Measurements from ENCODE around the gene KBTBD6. TPM values are rescaled to one million over a fixed set of nuclear protein-coding genes. Genes with fewer than 3 reads are reported as not detected.
"Not testable (repeated sequence)": the region's sequence is repeated elsewhere in the genome, so short reads cannot be mapped to it uniquely, and the experiment has no call there.

Gene KBTBD6
- total RNA-seq: 1 to 10 TPM; 3.6 to 4.2 TPM

GRCh38 chr13:41132512-41133152 lies at the start of gene KBTBD6:
KBTBD6 (minus strand) TSS chr13:41132802; CDS start chr13:41132511, 291 bp downstream.
- DNase-seq: peak; percentile 98
- Mint-ChIP-seq H3K4me3 (peak within 1 kb of the TSS; percentile 92), H3K9me3 (no peaks in the 10 kb centered on the region), H3K36me3 (peaks cover 4% of the 10 kb centered on the region), H3K27ac (peak within 1 kb of the TSS; percentile 86), H3K4me1 (ENCODE audit: low read depth) (peaks cover 43% of the 10 kb centered on the region), H3K27me3 (no peaks in the 10 kb centered on the region)
- intact Hi-C loops (cut with micrococcal nuclease): loop anchor here (1.0 to 5.0 kb wide), 7 partner anchors 45 to 355 kb away; partner anchors contain the start of genes KBTBD7, MTRF1, NAA16 and WBP4
- ChIA-PET CTCF (interaction anchor here (1.0 kb wide), 1 partner anchor 222 kb away, joined by 3 read pairs; no protein-coding TSS in a partner anchor), POLR2A (interaction anchor here (1.0 kb wide), 2 partner anchors 62 to 71 kb away, joined by 3 read pairs; partner anchors contain the start of genes KBTBD7 and WBP4)

GRCh38 chr13:41182231-41182630 lies 49.6 kb upstream of the KBTBD6 start:
- ChIA-PET CTCF (no interaction called here), POLR2A (no interaction called here)
- Mint-ChIP-seq H3K4me1 (ENCODE audit: low read depth) (peaks cover 17% of the 10 kb centered on the region), H3K9me3 (no peaks in the 10 kb centered on the region), H3K27me3 (no peaks in the 10 kb centered on the region), H3K4me3 (no peak overlapping the region), H3K36me3 (no peaks in the 10 kb centered on the region), H3K27ac (no peak overlapping the region)
- intact Hi-C loops (cut with micrococcal nuclease): no loop called here
- no peak for DNase-seq

- ChIA-PET CTCF (interaction anchor here (0.5 kb wide), 1 partner anchor 207 kb away, joined by 3 read pairs; no protein-coding TSS in a partner anchor), POLR2A (no interaction called here)
- H3K36me3 Mint-ChIP-seq: peaks cover 11% of the 10 kb centered on the region
- H3K9me3 Mint-ChIP-seq: peaks cover 17% of the 10 kb centered on the region
- H3K4me3 Mint-ChIP-seq: no peak overlapping the region
- H3K4me1 Mint-ChIP-seq (ENCODE audit: low read depth): peaks cover 17% of the 10 kb centered on the region
- peak overlapping the region; percentile 52 for H3K27ac Mint-ChIP-seq
- intact Hi-C loops (cut with micrococcal nuclease): loop anchor here (1.0 to 5.0 kb wide), 2 partner anchors 15 to 47 kb away; partner anchors contain the start of genes KBTBD6 and KBTBD7
- no peaks in the 10 kb centered on the region for H3K27me3 Mint-ChIP-seq
- no peak for DNase-seq
Measured at GRCh38 chr13:41179593-41180250, 47.1 kb upstream of the KBTBD6 start.

- intact Hi-C loops (cut with micrococcal nuclease): loop anchor here (5.0 kb wide), 1 partner anchor 46 kb away; the partner anchor contains the start of gene KBTBD6
- Mint-ChIP-seq H3K4me1 (ENCODE audit: low read depth) (peaks cover 17% of the 10 kb centered on the region), H3K27me3 (no peaks in the 10 kb centered on the region), H3K36me3 (peaks cover 11% of the 10 kb centered on the region), H3K4me3 (no peak overlapping the region), H3K9me3 (peaks cover 19% of the 10 kb centered on the region), H3K27ac (no peak overlapping the region)
- ChIA-PET POLR2A (no interaction called here), CTCF (no interaction called here)
- no peak for DNase-seq
Measured at GRCh38 chr13:41178040-41178439, 45.4 kb upstream of the KBTBD6 start.

GRCh38 chr13:41177616-41178015 lies 45.0 kb upstream of the KBTBD6 start:
- ChIA-PET POLR2A (no interaction called here), CTCF (no interaction called here)
- Mint-ChIP-seq H3K27me3 (no peaks in the 10 kb centered on the region), H3K27ac (no peak overlapping the region), H3K4me1 (ENCODE audit: low read depth) (peaks cover 17% of the 10 kb centered on the region), H3K36me3 (peaks cover 13% of the 10 kb centered on the region), H3K9me3 (peaks cover 21% of the 10 kb centered on the region), H3K4me3 (no peak overlapping the region)
- DNase-seq: no peak
- intact Hi-C loops (cut with micrococcal nuclease): loop anchor here (5.0 kb wide), 1 partner anchor 45 kb away; the partner anchor contains the start of gene KBTBD6

GRCh38 chr13:41175576-41175975 lies 43.0 kb upstream of the KBTBD6 start:
- intact Hi-C loops (cut with micrococcal nuclease): loop anchor here (5.0 kb wide), 1 partner anchor 43 kb away; the partner anchor contains the start of gene KBTBD6
- H3K27ac Mint-ChIP-seq, H3K4me3 Mint-ChIP-seq, H3K27me3 Mint-ChIP-seq, DNase-seq, POLR2A ChIA-PET, CTCF ChIA-PET: not testable (repeated sequence)
- H3K4me1 Mint-ChIP-seq (ENCODE audit: low read depth): peaks cover 17% of the 10 kb centered on the region
- peaks cover 21% of the 10 kb centered on the region for H3K9me3 Mint-ChIP-seq
- peaks cover 15% of the 10 kb centered on the region for H3K36me3 Mint-ChIP-seq

- H3K9me3 Mint-ChIP-seq: no peaks in the 10 kb centered on the region
- intact Hi-C loops (cut with micrococcal nuclease): no loop called here
- no peak for DNase-seq
- H3K27me3 Mint-ChIP-seq: no peaks in the 10 kb centered on the region
- ChIA-PET POLR2A (no interaction called here), CTCF (no interaction called here)
- H3K4me1 Mint-ChIP-seq (ENCODE audit: low read depth): no peaks in the 10 kb centered on the region
- H3K4me3 Mint-ChIP-seq: no peak overlapping the region
- H3K27ac Mint-ChIP-seq: no peak overlapping the region
- H3K36me3 Mint-ChIP-seq: no peaks in the 10 kb centered on the region
Measured at GRCh38 chr13:41162151-41162550, 29.5 kb upstream of the KBTBD6 start.

- H3K4me3 Mint-ChIP-seq: no peak overlapping the region
- intact Hi-C loops (cut with micrococcal nuclease): no loop called here
- DNase-seq: no peak
- no peaks in the 10 kb centered on the region for H3K9me3 Mint-ChIP-seq
- CTCF ChIA-PET: no interaction called here
- POLR2A ChIA-PET: no interaction called here
- no peaks in the 10 kb centered on the region for H3K36me3 Mint-ChIP-seq
- no peaks in the 10 kb centered on the region for H3K27me3 Mint-ChIP-seq
- H3K4me1 Mint-ChIP-seq (ENCODE audit: low read depth): no peaks in the 10 kb centered on the region
- no peak overlapping the region for H3K27ac Mint-ChIP-seq
Measured at GRCh38 chr13:41159174-41159573, 26.6 kb upstream of the KBTBD6 start.

GRCh38 chr13:41157048-41157717 lies 24.6 kb upstream of the KBTBD6 start:
- H3K9me3 Mint-ChIP-seq: peaks cover 6% of the 10 kb centered on the region
- H3K4me1 Mint-ChIP-seq (ENCODE audit: low read depth): no peaks in the 10 kb centered on the region
- H3K36me3 Mint-ChIP-seq: peaks cover 3% of the 10 kb centered on the region
- no peak overlapping the region for H3K27ac Mint-ChIP-seq
- no peak for DNase-seq
- H3K4me3 Mint-ChIP-seq: no peak overlapping the region
- intact Hi-C loops (cut with micrococcal nuclease): no loop called here
- POLR2A ChIA-PET: no interaction called here
- CTCF ChIA-PET: no interaction called here
- H3K27me3 Mint-ChIP-seq: no peaks in the 10 kb centered on the region

GRCh38 chr13:41156620-41157019 lies 24.0 kb upstream of the KBTBD6 start:
- CTCF ChIA-PET: interaction anchor here (0.6 kb wide), 1 partner anchor 64 kb away, joined by 3 read pairs; no protein-coding TSS in a partner anchor
- H3K4me3 Mint-ChIP-seq: no peak overlapping the region
- peaks cover 9% of the 10 kb centered on the region for H3K36me3 Mint-ChIP-seq
- no peaks in the 10 kb centered on the region for H3K4me1 Mint-ChIP-seq (ENCODE audit: low read depth)
- peaks cover 11% of the 10 kb centered on the region for H3K9me3 Mint-ChIP-seq
- intact Hi-C loops (cut with micrococcal nuclease): no loop called here
- no peak for DNase-seq
- POLR2A ChIA-PET: no interaction called here
- H3K27ac Mint-ChIP-seq: no peak overlapping the region
- H3K27me3 Mint-ChIP-seq: no peaks in the 10 kb centered on the region

GRCh38 chr13:41154042-41154441 lies 21.4 kb upstream of the KBTBD6 start:
- Mint-ChIP-seq H3K36me3 (peaks cover 35% of the 10 kb centered on the region), H3K4me1 (ENCODE audit: low read depth) (no peaks in the 10 kb centered on the region), H3K9me3 (peaks cover 37% of the 10 kb centered on the region), H3K27me3 (no peaks in the 10 kb centered on the region), H3K27ac (no peak overlapping the region), H3K4me3 (no peak overlapping the region)
- intact Hi-C loops (cut with micrococcal nuclease): no loop called here
- no peak for DNase-seq
- ChIA-PET POLR2A (no interaction called here), CTCF (no interaction called here)

GRCh38 chr13:41152005-41152404 lies 19.4 kb upstream of the KBTBD6 start:
- POLR2A ChIA-PET: no interaction called here
- Mint-ChIP-seq H3K27me3 (no peaks in the 10 kb centered on the region), H3K27ac (no peak overlapping the region), H3K36me3 (peaks cover 50% of the 10 kb centered on the region), H3K9me3 (peaks cover 55% of the 10 kb centered on the region), H3K4me1 (ENCODE audit: low read depth) (no peaks in the 10 kb centered on the region), H3K4me3 (no peak overlapping the region)
- intact Hi-C loops (cut with micrococcal nuclease): no loop called here
- DNase-seq: no peak
- CTCF ChIA-PET: interaction anchor here (0.7 kb wide), 1 partner anchor 30 kb away, joined by 3 read pairs; no protein-coding TSS in a partner anchor
